GM23338 (cell line): ENCODE measurements around the gene BTNL8. TPM values are rescaled to one million over a fixed set of nuclear protein-coding genes. Genes with fewer than 3 reads are reported as not detected.

ENCODE experiments used
- ATAC-seq: fragments of 200-7000 bp; cut with Tn5 transposase; 3 replicates; pipeline ENCODE4 v1.9.1; 2020
- DNase-seq: peaks from one replicate; pipeline ENCODE4 v3.0.0-alpha.2; 2015; ENCODE audit warnings: low spot score
- H2AFZ ChIP-seq: fragments of 200-600 bp; sonication (generic); 2 replicates; pipeline ENCODE4 v1.8.0; 2016; ENCODE audit warnings: antibody characterized with exemption, mild to moderate bottlenecking, moderate library complexity
- H3F3A ChIP-seq: fragments of 200-600 bp; sonication (generic); replicated peaks from 2 replicates; pipeline ENCODE4 v1.8.0; 2017; ENCODE audit warnings: antibody characterized with exemption, mixed run types, low read depth
- H3K27ac ChIP-seq: fragments of 200-600 bp; sonication (generic); 2 replicates; pipeline ENCODE4 v1.6.1; 2016; ENCODE audit warnings: low read depth
- H3K27me3 ChIP-seq: fragments of 200-600 bp; sonication (generic); 2 replicates; pipeline ENCODE4 v1.8.0; 2016; ENCODE audit warnings: mild to moderate bottlenecking, mixed run types, moderate library complexity; ENCODE audit not compliant: insufficient read depth
- H3K36me3 ChIP-seq: fragments of 200-600 bp; sonication (generic); 2 replicates; pipeline ENCODE4 v1.8.0; 2016; ENCODE audit warnings: mild to moderate bottlenecking; ENCODE audit not compliant: insufficient read depth
- H3K4me1 ChIP-seq: fragments of 200-600 bp; sonication (generic); 2 replicates; pipeline ENCODE4 v1.8.0; 2016; ENCODE audit warnings: mild to moderate bottlenecking, moderate library complexity; ENCODE audit not compliant: insufficient read depth
- H3K4me2 ChIP-seq: fragments of 200-600 bp; sonication (generic); 2 replicates; pipeline ENCODE4 v1.7.1; 2017; ENCODE audit warnings: mixed run types
- H3K4me3 ChIP-seq: fragments of 200-600 bp; sonication (generic); 2 replicates; pipeline ENCODE4 v1.6.1; 2016; ENCODE audit warnings: mixed run types
- H3K79me2 ChIP-seq: fragments of 200-600 bp; sonication (generic); replicated peaks from 2 replicates; pipeline ENCODE4 v1.8.0; 2017; ENCODE audit warnings: mild to moderate bottlenecking; ENCODE audit not compliant: insufficient read depth
- H3K9me2 ChIP-seq: fragments of 200-600 bp; sonication (generic); 2 replicates; pipeline ENCODE4 v1.8.0; 2017; ENCODE audit not compliant: insufficient read depth
- H4K20me1 ChIP-seq: fragments of 200-600 bp; sonication (generic); replicated peaks from 2 replicates; pipeline ENCODE4 v1.8.0; 2017; ENCODE audit warnings: mild to moderate bottlenecking; ENCODE audit not compliant: insufficient read depth
- H3K27ac Mint-ChIP-seq: 2 replicates; pipeline ENCODE4 v1.8.0; 2020; ENCODE audit warnings: inconsistent platforms, mild to moderate bottlenecking, moderate library complexity, mixed read lengths
- H3K27me3 Mint-ChIP-seq: 3 replicates; pipeline ENCODE4 v1.8.0; 2022; ENCODE audit warnings: low read depth, mild to moderate bottlenecking, moderate library complexity, mixed read lengths, inconsistent platforms; ENCODE audit not compliant: insufficient read depth, poor library complexity
- H3K36me3 Mint-ChIP-seq: 3 replicates; pipeline ENCODE4 v1.8.0; 2021; ENCODE audit warnings: low read depth, mild to moderate bottlenecking, inconsistent platforms, moderate library complexity, mixed read lengths
- H3K4me1 Mint-ChIP-seq: 3 replicates; pipeline ENCODE4 v1.8.0; 2020; ENCODE audit warnings: mild to moderate bottlenecking, inconsistent platforms, mixed read lengths
- H3K4me3 Mint-ChIP-seq: 3 replicates; pipeline ENCODE4 v1.8.0; 2021; ENCODE audit warnings: moderate library complexity, mild to moderate bottlenecking, inconsistent platforms, mixed read lengths
- H3K9me3 Mint-ChIP-seq: 3 replicates; pipeline ENCODE4 v1.8.0; 2020; ENCODE audit warnings: moderate library complexity, mild to moderate bottlenecking, inconsistent platforms, mixed read lengths
- EZH2 ChIP-seq: fragments of 200-600 bp; sonication (generic); IDR thresholded peaks from one replicate; pipeline ENCODE4 v1.8.0; 2017; ENCODE audit warnings: antibody characterized with exemption, mild to moderate bottlenecking, low read depth; ENCODE audit not compliant: unreplicated experiment
- EZH2phosphoT487 ChIP-seq: fragments of 200-600 bp; sonication (generic); IDR thresholded peaks from one replicate; pipeline ENCODE4 v1.8.1; 2018; ENCODE audit warnings: antibody characterized with exemption; ENCODE audit not compliant: unreplicated experiment
- JUNB ChIP-seq: IDR thresholded peaks from one replicate; pipeline ENCODE4 v1.6.1; 2016; ENCODE audit warnings: antibody characterized with exemption; ENCODE audit not compliant: unreplicated experiment
- NANOG ChIP-seq: IDR thresholded peaks from 2 replicates; pipeline ENCODE4 v1.6.1; 2016; ENCODE audit warnings: antibody characterized with exemption, borderline replicate concordance
- STAT1 ChIP-seq: IDR thresholded peaks from one replicate; pipeline ENCODE4 v1.6.1; 2016; ENCODE audit warnings: antibody characterized with exemption; ENCODE audit not compliant: unreplicated experiment
- ZNF114 ChIP-seq: fragments of 250-450 bp; sonication (Bioruptor Pico); IDR thresholded peaks from 2 replicates; pipeline ENCODE4 v1.5.0; 2020; ENCODE audit warnings: mild to moderate bottlenecking, moderate library complexity
- polyA plus RNA-seq: library from polyadenylated mRNA; unstranded; fragments of >200 nt; fragmentation: Nextera tagmentation; extraction: Ambion mirVana; gene quantifications from 2 replicates; pipeline ENCODE4 v1.2.1, GENCODE V29; 2016
- total RNA-seq: library from RNA; depleted of rRNA; stranded (reverse); fragments of >200 nt; shearing (Covaris generic); gene quantifications from 2 replicates; pipeline ENCODE4 v1.2.3, GENCODE V29; 2014
- TF ChIP-seq, protein P1 (sequence below): IDR thresholded peaks from 2 replicates; pipeline ENCODE4 v1.6.1; 2016; ENCODE audit warnings: antibody characterized with exemption
- TF ChIP-seq, protein P2 (sequence below): IDR thresholded peaks from one replicate; pipeline ENCODE4 v1.6.1; 2018; ENCODE audit warnings: antibody characterized with exemption; ENCODE audit not compliant: unreplicated experiment
- TF ChIP-seq, protein P3 (sequence below): fragments of 250-450 bp; sonication (Bioruptor Pico); IDR thresholded peaks from 2 replicates; pipeline ENCODE4 v1.5.0; 2020; ENCODE audit warnings: mild to moderate bottlenecking, moderate library complexity
- TF ChIP-seq, protein P4 (sequence below), 2 experiments: fragments of 200-600 bp in 1 of 2; sonication (generic) in 1 of 2; conservative IDR thresholded peaks; 2 replicates each; pipeline versions ENCODE4 v1.5.1 to v1.6.1; 2016 to 2017; ENCODE audit warnings: antibody characterized with exemption in 2 of 2, low read depth in 2 of 2, mild to moderate bottlenecking in 2 of 2, moderate library complexity in 1 of 2

The BTNL8 gene
- total and polyA plus RNA-seq, 2 experiments from 2014 or later = 0.23 TPM; not detected in 1

DNA sequence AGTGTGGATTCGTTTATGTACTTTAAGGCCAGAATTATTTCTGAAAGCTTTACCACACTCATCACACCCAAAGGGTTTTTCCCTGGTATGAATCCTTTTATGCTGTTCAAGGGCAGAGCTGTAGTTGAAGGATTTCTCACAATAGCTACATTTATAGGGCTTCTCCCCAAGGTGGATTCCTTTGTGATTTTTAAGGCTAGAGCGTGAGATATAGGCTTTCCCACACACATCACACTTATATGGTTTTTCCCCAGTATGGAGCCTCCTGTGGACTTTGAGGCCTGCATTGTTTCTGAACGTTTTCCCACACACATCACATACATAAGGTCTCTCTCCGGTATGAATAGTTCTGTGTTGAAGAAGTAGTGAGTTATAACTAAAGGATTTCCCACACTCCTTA lies 49.1 kb upstream of the BTNL8 start (continued):
- TF ChIP-seq, protein P1, sequence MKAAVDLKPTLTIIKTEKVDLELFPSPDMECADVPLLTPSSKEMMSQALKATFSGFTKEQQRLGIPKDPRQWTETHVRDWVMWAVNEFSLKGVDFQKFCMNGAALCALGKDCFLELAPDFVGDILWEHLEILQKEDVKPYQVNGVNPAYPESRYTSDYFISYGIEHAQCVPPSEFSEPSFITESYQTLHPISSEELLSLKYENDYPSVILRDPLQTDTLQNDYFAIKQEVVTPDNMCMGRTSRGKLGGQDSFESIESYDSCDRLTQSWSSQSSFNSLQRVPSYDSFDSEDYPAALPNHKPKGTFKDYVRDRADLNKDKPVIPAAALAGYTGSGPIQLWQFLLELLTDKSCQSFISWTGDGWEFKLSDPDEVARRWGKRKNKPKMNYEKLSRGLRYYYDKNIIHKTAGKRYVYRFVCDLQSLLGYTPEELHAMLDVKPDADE = no peak
- TF ChIP-seq, protein P2, sequence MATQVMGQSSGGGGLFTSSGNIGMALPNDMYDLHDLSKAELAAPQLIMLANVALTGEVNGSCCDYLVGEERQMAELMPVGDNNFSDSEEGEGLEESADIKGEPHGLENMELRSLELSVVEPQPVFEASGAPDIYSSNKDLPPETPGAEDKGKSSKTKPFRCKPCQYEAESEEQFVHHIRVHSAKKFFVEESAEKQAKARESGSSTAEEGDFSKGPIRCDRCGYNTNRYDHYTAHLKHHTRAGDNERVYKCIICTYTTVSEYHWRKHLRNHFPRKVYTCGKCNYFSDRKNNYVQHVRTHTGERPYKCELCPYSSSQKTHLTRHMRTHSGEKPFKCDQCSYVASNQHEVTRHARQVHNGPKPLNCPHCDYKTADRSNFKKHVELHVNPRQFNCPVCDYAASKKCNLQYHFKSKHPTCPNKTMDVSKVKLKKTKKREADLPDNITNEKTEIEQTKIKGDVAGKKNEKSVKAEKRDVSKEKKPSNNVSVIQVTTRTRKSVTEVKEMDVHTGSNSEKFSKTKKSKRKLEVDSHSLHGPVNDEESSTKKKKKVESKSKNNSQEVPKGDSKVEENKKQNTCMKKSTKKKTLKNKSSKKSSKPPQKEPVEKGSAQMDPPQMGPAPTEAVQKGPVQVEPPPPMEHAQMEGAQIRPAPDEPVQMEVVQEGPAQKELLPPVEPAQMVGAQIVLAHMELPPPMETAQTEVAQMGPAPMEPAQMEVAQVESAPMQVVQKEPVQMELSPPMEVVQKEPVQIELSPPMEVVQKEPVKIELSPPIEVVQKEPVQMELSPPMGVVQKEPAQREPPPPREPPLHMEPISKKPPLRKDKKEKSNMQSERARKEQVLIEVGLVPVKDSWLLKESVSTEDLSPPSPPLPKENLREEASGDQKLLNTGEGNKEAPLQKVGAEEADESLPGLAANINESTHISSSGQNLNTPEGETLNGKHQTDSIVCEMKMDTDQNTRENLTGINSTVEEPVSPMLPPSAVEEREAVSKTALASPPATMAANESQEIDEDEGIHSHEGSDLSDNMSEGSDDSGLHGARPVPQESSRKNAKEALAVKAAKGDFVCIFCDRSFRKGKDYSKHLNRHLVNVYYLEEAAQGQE = no peak
- TF ChIP-seq EZH2 (no peak), EZH2phosphoT487 (no peak)

DNA sequence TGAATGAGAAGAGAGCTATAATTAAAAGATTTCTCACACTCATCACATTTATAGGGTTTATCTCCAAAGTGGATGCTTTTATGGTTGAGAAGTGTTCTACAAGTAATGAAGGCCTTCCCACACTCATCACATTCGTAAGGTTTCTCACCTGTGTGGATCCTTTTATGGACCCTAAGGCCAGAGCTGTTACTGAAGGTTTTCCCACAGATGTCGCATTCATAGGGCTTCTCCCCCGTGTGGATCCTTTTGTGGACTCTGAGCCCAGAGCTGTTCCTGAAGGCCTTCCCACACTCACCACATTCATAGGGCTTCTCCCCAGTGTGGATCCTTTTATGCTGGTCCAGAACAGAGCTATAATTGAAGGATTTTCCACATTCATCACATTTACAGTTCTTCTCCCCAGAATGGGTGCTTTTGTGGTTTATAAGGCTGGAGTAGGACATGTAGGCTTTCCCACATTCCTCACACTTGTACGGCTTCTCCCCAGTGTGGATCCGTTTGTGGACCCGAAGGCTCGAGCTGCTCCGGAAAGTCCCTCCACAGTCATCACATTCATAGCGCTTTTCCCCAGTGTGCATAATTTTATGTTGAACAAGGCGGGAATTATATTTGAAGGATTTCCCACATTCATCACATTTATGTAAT lies 48.4 kb upstream of the BTNL8 start:
- Mint-ChIP-seq H3K4me1 (no peaks in the 10 kb centered on the region; the same call in 2 of the 3 replicates), H3K9me3 (peaks cover 77% of the 10 kb centered on the region), H3K27me3 (peaks cover 15% of the 10 kb centered on the region), H3K4me3 (no peak overlapping the region), H3K27ac (no peak overlapping the region), H3K36me3 (peaks cover 100% of the 10 kb centered on the region)
- Histone ChIP-seq H3K4me2 (no peak overlapping the region), H3K27ac (no peak overlapping the region), H3K79me2 (peaks cover 22% of the 10 kb centered on the region), H3F3A (no peaks in the 10 kb centered on the region; the same call in 1 of the 2 replicates), H3K36me3 (peaks cover 50% of the 10 kb centered on the region), H2AFZ (no peak overlapping the region), H3K4me3 (peak overlapping the region; percentile 26; the same call in 1 of the 2 replicates), H4K20me1 (peaks cover 10% of the 10 kb centered on the region), H3K4me1 (no peaks in the 10 kb centered on the region), H3K9me2 (peaks cover 4% of the 10 kb centered on the region; the same call in 1 of the 2 replicates), H3K27me3 (peaks cover 4% of the 10 kb centered on the region; the same call in 1 of the 2 replicates)
- ATAC-seq (no peak), DNase-seq (no peak)
- no peak for TF ChIP-seq EZH2phosphoT487
- no peak for TF ChIP-seq JUNB
- no peak for TF ChIP-seq STAT1
- TF ChIP-seq, protein P3, sequence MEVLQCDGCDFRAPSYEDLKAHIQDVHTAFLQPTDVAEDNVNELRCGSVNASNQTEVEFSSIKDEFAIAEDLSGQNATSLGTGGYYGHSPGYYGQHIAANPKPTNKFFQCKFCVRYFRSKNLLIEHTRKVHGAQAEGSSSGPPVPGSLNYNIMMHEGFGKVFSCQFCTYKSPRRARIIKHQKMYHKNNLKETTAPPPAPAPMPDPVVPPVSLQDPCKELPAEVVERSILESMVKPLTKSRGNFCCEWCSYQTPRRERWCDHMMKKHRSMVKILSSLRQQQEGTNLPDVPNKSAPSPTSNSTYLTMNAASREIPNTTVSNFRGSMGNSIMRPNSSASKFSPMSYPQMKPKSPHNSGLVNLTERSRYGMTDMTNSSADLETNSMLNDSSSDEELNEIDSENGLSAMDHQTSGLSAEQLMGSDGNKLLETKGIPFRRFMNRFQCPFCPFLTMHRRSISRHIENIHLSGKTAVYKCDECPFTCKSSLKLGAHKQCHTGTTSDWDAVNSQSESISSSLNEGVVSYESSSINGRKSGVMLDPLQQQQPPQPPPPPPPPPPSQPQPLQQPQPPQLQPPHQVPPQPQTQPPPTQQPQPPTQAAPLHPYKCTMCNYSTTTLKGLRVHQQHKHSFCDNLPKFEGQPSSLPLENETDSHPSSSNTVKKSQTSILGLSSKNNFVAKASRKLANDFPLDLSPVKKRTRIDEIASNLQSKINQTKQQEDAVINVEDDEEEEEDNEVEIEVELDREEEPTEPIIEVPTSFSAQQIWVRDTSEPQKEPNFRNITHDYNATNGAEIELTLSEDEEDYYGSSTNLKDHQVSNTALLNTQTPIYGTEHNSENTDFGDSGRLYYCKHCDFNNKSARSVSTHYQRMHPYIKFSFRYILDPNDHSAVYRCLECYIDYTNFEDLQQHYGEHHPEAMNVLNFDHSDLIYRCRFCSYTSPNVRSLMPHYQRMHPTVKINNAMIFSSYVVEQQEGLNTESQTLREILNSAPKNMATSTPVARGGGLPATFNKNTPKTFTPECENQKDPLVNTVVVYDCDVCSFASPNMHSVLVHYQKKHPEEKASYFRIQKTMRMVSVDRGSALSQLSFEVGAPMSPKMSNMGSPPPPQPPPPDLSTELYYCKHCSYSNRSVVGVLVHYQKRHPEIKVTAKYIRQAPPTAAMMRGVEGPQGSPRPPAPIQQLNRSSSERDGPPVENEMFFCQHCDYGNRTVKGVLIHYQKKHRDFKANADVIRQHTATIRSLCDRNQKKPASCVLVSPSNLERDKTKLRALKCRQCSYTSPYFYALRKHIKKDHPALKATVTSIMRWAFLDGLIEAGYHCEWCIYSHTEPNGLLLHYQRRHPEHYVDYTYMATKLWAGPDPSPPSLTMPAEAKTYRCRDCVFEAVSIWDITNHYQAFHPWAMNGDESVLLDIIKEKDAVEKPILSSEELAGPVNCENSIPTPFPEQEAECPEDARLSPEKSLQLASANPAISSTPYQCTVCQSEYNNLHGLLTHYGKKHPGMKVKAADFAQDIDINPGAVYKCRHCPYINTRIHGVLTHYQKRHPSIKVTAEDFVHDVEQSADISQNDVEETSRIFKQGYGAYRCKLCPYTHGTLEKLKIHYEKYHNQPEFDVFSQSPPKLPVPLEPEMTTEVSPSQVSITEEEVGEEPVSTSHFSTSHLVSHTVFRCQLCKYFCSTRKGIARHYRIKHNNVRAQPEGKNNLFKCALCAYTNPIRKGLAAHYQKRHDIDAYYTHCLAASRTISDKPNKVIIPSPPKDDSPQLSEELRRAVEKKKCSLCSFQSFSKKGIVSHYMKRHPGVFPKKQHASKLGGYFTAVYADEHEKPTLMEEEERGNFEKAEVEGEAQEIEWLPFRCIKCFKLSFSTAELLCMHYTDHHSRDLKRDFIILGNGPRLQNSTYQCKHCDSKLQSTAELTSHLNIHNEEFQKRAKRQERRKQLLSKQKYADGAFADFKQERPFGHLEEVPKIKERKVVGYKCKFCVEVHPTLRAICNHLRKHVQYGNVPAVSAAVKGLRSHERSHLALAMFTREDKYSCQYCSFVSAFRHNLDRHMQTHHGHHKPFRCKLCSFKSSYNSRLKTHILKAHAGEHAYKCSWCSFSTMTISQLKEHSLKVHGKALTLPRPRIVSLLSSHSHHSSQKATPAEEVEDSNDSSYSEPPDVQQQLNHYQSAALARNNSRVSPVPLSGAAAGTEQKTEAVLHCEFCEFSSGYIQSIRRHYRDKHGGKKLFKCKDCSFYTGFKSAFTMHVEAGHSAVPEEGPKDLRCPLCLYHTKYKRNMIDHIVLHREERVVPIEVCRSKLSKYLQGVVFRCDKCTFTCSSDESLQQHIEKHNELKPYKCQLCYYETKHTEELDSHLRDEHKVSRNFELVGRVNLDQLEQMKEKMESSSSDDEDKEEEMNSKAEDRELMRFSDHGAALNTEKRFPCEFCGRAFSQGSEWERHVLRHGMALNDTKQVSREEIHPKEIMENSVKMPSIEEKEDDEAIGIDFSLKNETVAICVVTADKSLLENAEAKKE (CRISPR knock-in tag) = no peak
- TF ChIP-seq NANOG = no peak
- no peak for TF ChIP-seq ZNF114 (CRISPR knock-in tag)
- TF ChIP-seq, protein P4, sequence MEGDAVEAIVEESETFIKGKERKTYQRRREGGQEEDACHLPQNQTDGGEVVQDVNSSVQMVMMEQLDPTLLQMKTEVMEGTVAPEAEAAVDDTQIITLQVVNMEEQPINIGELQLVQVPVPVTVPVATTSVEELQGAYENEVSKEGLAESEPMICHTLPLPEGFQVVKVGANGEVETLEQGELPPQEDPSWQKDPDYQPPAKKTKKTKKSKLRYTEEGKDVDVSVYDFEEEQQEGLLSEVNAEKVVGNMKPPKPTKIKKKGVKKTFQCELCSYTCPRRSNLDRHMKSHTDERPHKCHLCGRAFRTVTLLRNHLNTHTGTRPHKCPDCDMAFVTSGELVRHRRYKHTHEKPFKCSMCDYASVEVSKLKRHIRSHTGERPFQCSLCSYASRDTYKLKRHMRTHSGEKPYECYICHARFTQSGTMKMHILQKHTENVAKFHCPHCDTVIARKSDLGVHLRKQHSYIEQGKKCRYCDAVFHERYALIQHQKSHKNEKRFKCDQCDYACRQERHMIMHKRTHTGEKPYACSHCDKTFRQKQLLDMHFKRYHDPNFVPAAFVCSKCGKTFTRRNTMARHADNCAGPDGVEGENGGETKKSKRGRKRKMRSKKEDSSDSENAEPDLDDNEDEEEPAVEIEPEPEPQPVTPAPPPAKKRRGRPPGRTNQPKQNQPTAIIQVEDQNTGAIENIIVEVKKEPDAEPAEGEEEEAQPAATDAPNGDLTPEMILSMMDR (conservative IDR thresholded peaks at IDR 0.05; ENCODE audit: low read depth in 2 of 2) = no peak
